HepG2 (cell line): ENCODE data around the gene PRSS48. TPM values are rescaled to one million over a fixed set of nuclear protein-coding genes. Genes with fewer than 3 reads are reported as not detected.
A peak's percentile ranks its signal among the peaks of the same experiment; 100 is the strongest.

Source experiments
- ARID4A ChIP-seq: sonication (generic); formaldehyde crosslinking; IDR thresholded peaks from 2 replicates; pipeline ENCODE4 v1.5.0; 2020; ENCODE audit warnings: mild to moderate bottlenecking, missing genetic modification reagents, borderline replicate concordance
- GATAD2A ChIP-seq: IDR thresholded peaks from 2 replicates; pipeline ENCODE4 v1.6.1; 2016
- HNF4A ChIP-seq: sonication (generic); formaldehyde crosslinking; IDR thresholded peaks from 2 replicates; pipeline ENCODE4 v1.4.0; 2020; ENCODE audit warnings: missing genetic modification reagents
- IKZF5 ChIP-seq: IDR thresholded peaks from 2 replicates; pipeline ENCODE4 v1.6.1; 2018; ENCODE audit warnings: missing genetic modification reagents, mild to moderate bottlenecking, missing compliant biosample characterization
- JDP2 ChIP-seq: sonication (generic); formaldehyde crosslinking; IDR thresholded peaks from 2 replicates; pipeline ENCODE4 v1.8.1; 2022; ENCODE audit warnings: missing genetic modification reagents, borderline replicate concordance
- JUNB ChIP-seq: sonication (generic); formaldehyde crosslinking; IDR thresholded peaks from 2 replicates; pipeline ENCODE4 v1.8.0; 2022; ENCODE audit warnings: missing genetic modification reagents, mild to moderate bottlenecking, borderline replicate concordance
- KDM2A ChIP-seq: sonication (generic); formaldehyde crosslinking; IDR thresholded peaks from 2 replicates; pipeline ENCODE4 v1.4.0; 2020; ENCODE audit warnings: low read depth, missing genetic modification reagents, borderline replicate concordance
- MLX ChIP-seq: IDR thresholded peaks from 2 replicates; pipeline ENCODE4 v1.6.1; 2016
- POGZ ChIP-seq: sonication (generic); formaldehyde crosslinking; IDR thresholded peaks from 2 replicates; pipeline ENCODE4 v1.4.0; 2020; ENCODE audit warnings: mild to moderate bottlenecking, missing genetic modification reagents
- SOX13 ChIP-seq, 3 experiments: fragments of 450-650 bp in 1 of 3; sonication (generic) in 1 of 3; formaldehyde crosslinking in 1 of 3; IDR thresholded peaks in 2 of 3; conservative IDR thresholded peaks in 1 of 3; 2 replicates each; pipeline versions ENCODE4 v1.5.0 to v1.6.1; 2016 to 2020; ENCODE audit warnings: antibody characterized with exemption in 1 of 3, mild to moderate bottlenecking in 1 of 3, missing compliant biosample characterization in 1 of 3, missing genetic modification reagents in 1 of 3, moderate library complexity in 1 of 3
- SOX5 ChIP-seq: IDR thresholded peaks from 2 replicates; pipeline ENCODE4 v1.6.1; 2016; ENCODE audit warnings: borderline replicate concordance
- TARDBP ChIP-seq: sonication (generic); formaldehyde crosslinking; IDR thresholded peaks from 2 replicates; pipeline ENCODE4 v1.8.0; 2022; ENCODE audit warnings: mild to moderate bottlenecking, missing genetic modification reagents
- TIGD3 ChIP-seq: sonication (generic); formaldehyde crosslinking; IDR thresholded peaks from 2 replicates; pipeline ENCODE4 v1.5.1; 2020; ENCODE audit warnings: mild to moderate bottlenecking, missing genetic modification reagents, borderline replicate concordance
- XBP1 ChIP-seq: sonication (generic); formaldehyde crosslinking; IDR thresholded peaks from 2 replicates; pipeline ENCODE4 v1.5.0; 2020; ENCODE audit warnings: missing genetic modification reagents
- YEATS4 ChIP-seq: sonication (generic); formaldehyde crosslinking; IDR thresholded peaks from 2 replicates; pipeline ENCODE4 v1.4.0; 2020; ENCODE audit warnings: missing genetic modification reagents, borderline replicate concordance
- ZBTB43 ChIP-seq: sonication (generic); formaldehyde crosslinking; conservative IDR thresholded peaks from 2 replicates; pipeline ENCODE4 v1.4.0; 2020; ENCODE audit warnings: missing genetic modification reagents
- ZGPAT ChIP-seq: IDR thresholded peaks from 2 replicates; pipeline ENCODE4 v1.6.1; 2016; ENCODE audit warnings: mild to moderate bottlenecking
- ZMAT3 ChIP-seq: sonication (generic); formaldehyde crosslinking; conservative IDR thresholded peaks from 2 replicates; pipeline ENCODE4 v1.7.0; 2021; ENCODE audit warnings: missing genetic modification reagents
- polyA plus RNA-seq, 8 experiments: library from polyadenylated mRNA; depleted of rRNA in 3 of 8; stranded (reverse) in 7 of 8; unstranded in 1 of 8; fragments of >200 nt; fragmentation: Illumina TruSeq in 4 of 8; extraction: Trizol in 4 of 8; gene quantifications; 2 replicates each; pipeline versions ENCODE4 v1.2.1 to v1.2.3, GENCODE V29; 2011 to 2016; ENCODE audit warnings: low read depth in 4 of 8, missing spikeins in 1 of 8, mixed read lengths in 1 of 8; ENCODE audit not compliant: insufficient read depth in 1 of 8
- total RNA-seq, 5 experiments: library from RNA; depleted of rRNA; stranded (reverse); fragments of >200 nt; fragmentation: Illumina TruSeq; extraction: Trizol; gene quantifications; 2 replicates each; pipeline ENCODE4 v1.2.3, GENCODE V29; 2016; ENCODE audit warnings: low read depth in 1 of 5

Gene PRSS48
- total and polyA plus RNA-seq, 2 of the 13 experiments (the other 11 are each of a cell fraction or from before 2014, with no cell fraction given): not detected

GRCh38 chr4:151251603-151252304 is 25.2 kb upstream of the PRSS48 start (continued):
- TF ChIP-seq ARID4A (CRISPR knock-in tag): peak; percentile 9; the same call in 1 of the 2 replicates
- TF ChIP-seq ZGPAT (CRISPR knock-in tag): peak; percentile 83
- peak; percentile 80 for TF ChIP-seq HNF4A (CRISPR knock-in tag)
- no peak for TF ChIP-seq XBP1 (CRISPR knock-in tag)
- no peak for TF ChIP-seq ZMAT3
- TF ChIP-seq GATAD2A (CRISPR knock-in tag): peak; percentile 92
- peak; percentile 74 for TF ChIP-seq POGZ (CRISPR knock-in tag)
- TF ChIP-seq YEATS4: 0 out of 2 replicates have a peak, but pooled peaks have one; percentile 9
- TF ChIP-seq SOX13 (IDR thresholded peaks at IDR 0.05): no peak
- TF ChIP-seq SOX13 (CRISPR knock-in tag; conservative IDR thresholded peaks at IDR 0.05 in 1 of 2, IDR thresholded peaks at IDR 0.05 in 1 of 2): peak in 1 of 2 experiments; percentile 97; a peak in 2 of 4 replicates
- 0 out of 2 replicates have a peak, but pooled peaks have one; percentile 68 for TF ChIP-seq MLX
- TF ChIP-seq TIGD3 (CRISPR knock-in tag): 0 out of 2 replicates have a peak, but pooled peaks have one; percentile 34
- peak; percentile 48 for TF ChIP-seq IKZF5 (CRISPR knock-in tag)
- peak; percentile 94 for TF ChIP-seq SOX5 (CRISPR knock-in tag)
- no peak for TF ChIP-seq KDM2A (CRISPR knock-in tag)
- TF ChIP-seq JUNB: peak; percentile 41; the same call in 1 of the 2 replicates
- TF ChIP-seq ZBTB43 (CRISPR knock-in tag): 0 out of 2 replicates have a peak, but pooled peaks have one; percentile 14
- peak; percentile 68 for TF ChIP-seq TARDBP (CRISPR knock-in tag)
- TF ChIP-seq JDP2 (CRISPR knock-in tag): no peak
